ENCODE results near the gene MRPL38. TPM values are rescaled to one million over a fixed set of nuclear protein-coding genes. Genes with fewer than 3 reads are reported as not detected.

Gene MRPL38
- total RNA-seq, 1 experiment from 2014 or later, result 108 TPM

DNA sequence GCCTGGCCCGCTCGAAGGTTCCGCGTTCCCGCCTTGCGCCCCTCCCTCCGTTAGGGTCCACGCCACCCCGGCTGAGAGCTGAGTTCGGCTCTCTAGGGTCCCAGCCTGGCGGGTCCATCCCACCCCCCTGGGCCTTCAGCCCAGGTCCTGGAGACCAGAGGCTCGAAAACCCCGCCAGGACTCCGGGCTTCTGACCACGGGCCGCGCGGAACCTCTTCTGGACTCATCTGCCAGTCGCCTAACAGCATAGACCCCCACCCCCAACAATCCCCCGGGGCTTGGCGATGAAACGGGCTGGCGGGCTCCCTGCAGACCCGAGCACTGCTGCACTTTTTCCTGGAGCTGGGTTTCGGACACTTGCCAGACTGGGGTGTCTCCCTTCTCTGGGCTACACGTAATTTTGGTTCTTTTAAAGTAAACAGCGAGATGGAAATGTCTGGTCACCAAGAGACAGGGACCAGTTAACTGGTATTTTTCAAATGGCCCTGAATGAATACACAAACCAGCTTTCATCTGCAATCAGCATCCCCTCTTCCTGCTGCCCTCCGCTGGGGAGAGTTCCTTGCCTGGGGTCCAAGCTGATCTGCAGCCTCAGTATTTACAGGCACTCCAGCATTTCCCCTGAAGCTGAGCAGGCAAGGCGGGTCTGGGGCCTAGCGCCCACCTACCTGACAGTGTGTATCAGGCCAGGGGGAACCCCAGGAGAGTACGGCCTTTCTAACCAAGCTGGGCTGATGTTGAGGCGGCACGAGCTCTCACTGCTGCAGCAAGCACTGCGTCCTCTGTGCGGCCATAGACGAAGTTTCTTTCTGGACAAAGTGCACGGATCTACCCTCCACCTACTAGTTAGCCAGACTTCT lies 7.3 kb downstream of the MRPL38 start:
- peak; percentile 74 for DNase-seq

More for the DNA sequence above, 7.3 kb downstream of the MRPL38 start:
- H3K27me3 Mint-ChIP-seq (ENCODE audit: low read depth), result no peaks in the 10 kb centered on the region; the same call in 1 of the 2 replicates
- Histone ChIP-seq H2BK12ac (ENCODE audit: insufficient read length, low read depth, low read length) (no peak overlapping the region), H3K27ac (ENCODE audit: insufficient read length, low read depth, low read length) (no peak overlapping the region), H4K8ac (replicated peaks; ENCODE audit: insufficient read length, low read depth, low read length) (no peak overlapping the region), H3K9ac (ENCODE audit: extremely low read depth, insufficient read length, low read length) (no peak overlapping the region), H3K4me2 (ENCODE audit: insufficient read depth, insufficient read length, low read length) (peak overlapping the region; percentile 63), H3K27me3 (ENCODE audit: insufficient read depth, low read length) (no peaks in the 10 kb centered on the region), H4K5ac (ENCODE audit: insufficient read length, low read depth, low read length) (no peak overlapping the region), H3K79me2 (ENCODE audit: insufficient read depth, low read length) (no peaks in the 10 kb centered on the region), H3K4me1 (ENCODE audit: insufficient read depth, low read length) (no peaks in the 10 kb centered on the region; the same call in 1 of the 2 replicates), H2BK15ac (ENCODE audit: low read depth, low read length) (no peak overlapping the region), H2BK20ac (ENCODE audit: low read depth, low read length, poor library complexity, severe bottlenecking) (no peak overlapping the region), H3K14ac (ENCODE audit: insufficient read depth, low read length) (no peak overlapping the region), H3K23me2 (ENCODE audit: insufficient read length, low read depth, low read length, poor library complexity, severe bottlenecking) (peaks cover 8% of the 10 kb centered on the region), H3K56ac (ENCODE audit: insufficient read length, low read depth, low read length) (no peak overlapping the region), H2AK5ac (ENCODE audit: insufficient read length, low read length) (no peak overlapping the region), H3K9me3 (ENCODE audit: control insufficient read depth, low read depth, low read length) (no peaks in the 10 kb centered on the region), H3K4ac (ENCODE audit: low read depth, low read length) (no peak overlapping the region), H2BK5ac (ENCODE audit: insufficient read length, low read length) (no peak overlapping the region), H4K91ac (ENCODE audit: insufficient read length, low read depth, low read length) (no peak overlapping the region), H3K18ac (ENCODE audit: insufficient read length, low read depth, low read length) (no peak overlapping the region), H3K79me1 (ENCODE audit: insufficient read depth, low read depth, low read length, poor library complexity, severe bottlenecking) (no peaks in the 10 kb centered on the region), H4K20me1 (ENCODE audit: control insufficient read depth, insufficient read depth, insufficient read length) (no peaks in the 10 kb centered on the region), H2BK120ac (ENCODE audit: low read depth, low read length, poor library complexity, severe bottlenecking) (no peak overlapping the region), H3T11ph (ENCODE audit: low read length) (no peak overlapping the region), H2AFZ (ENCODE audit: low read length) (no peak overlapping the region), H3K23ac (ENCODE audit: insufficient read length, low read depth, low read length) (no peak overlapping the region)
- peaks cover 25 to 28% of the 10 kb centered on the region in 2 experiments for H3K4me1 Mint-ChIP-seq
- whole genome bisulfite sequencing (ENCODE audit: extremely low coverage, insufficient read length, low lambda C conversion rate), result no CpG with 5 or more reads among the region's 37 CpGs
- peaks cover 14 to 49% (median 40%) of the 10 kb centered on the region in 3 experiments for H3K36me3 Mint-ChIP-seq (ENCODE audit: insufficient read depth in 1 of 3, low read depth in 3 of 3)
- TF ChIP-seq, protein P1, sequence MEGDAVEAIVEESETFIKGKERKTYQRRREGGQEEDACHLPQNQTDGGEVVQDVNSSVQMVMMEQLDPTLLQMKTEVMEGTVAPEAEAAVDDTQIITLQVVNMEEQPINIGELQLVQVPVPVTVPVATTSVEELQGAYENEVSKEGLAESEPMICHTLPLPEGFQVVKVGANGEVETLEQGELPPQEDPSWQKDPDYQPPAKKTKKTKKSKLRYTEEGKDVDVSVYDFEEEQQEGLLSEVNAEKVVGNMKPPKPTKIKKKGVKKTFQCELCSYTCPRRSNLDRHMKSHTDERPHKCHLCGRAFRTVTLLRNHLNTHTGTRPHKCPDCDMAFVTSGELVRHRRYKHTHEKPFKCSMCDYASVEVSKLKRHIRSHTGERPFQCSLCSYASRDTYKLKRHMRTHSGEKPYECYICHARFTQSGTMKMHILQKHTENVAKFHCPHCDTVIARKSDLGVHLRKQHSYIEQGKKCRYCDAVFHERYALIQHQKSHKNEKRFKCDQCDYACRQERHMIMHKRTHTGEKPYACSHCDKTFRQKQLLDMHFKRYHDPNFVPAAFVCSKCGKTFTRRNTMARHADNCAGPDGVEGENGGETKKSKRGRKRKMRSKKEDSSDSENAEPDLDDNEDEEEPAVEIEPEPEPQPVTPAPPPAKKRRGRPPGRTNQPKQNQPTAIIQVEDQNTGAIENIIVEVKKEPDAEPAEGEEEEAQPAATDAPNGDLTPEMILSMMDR (conservative IDR thresholded peaks at IDR 0.05), result no peak
- H3K9me3 Mint-ChIP-seq, result no peaks in the 10 kb centered on the region
- peak overlapping the region; percentile 51 to 74 for H3K4me3 Mint-ChIP-seq
- peak overlapping the region in 2 of 3 experiments; percentile 61 to 70; a peak in 5 of 7 replicates for H3K27ac Mint-ChIP-seq
